NOMO-1 treated with dmso at 0.1 percent for 144 hours (cell line): Measurements from ENCODE around the gene PHF12.

Experiments used
- DNase-seq: peaks from one replicate; lab custom pipeline; 2025; ENCODE audit not compliant: unreplicated experiment; lab: John Stamatoyannopoulos, UW

PHF12 gene

GRCh38 chr17:28862561-28862960 lies 88.8 kb downstream of the PHF12 start:
- DNase-seq = no peak

- DNase-seq = no peak
Measured at GRCh38 chr17:28861393-28862203, 89.7 kb downstream of the PHF12 start.

GRCh38 chr17:28860363-28860808 lies 90.9 kb downstream of the PHF12 start:
- no peak for DNase-seq

- DNase-seq = no peak
Measured at GRCh38 chr17:28858801-28859355, 92.4 kb downstream of the PHF12 start.

GRCh38 chr17:28857905-28858800 lies 93.2 kb downstream of the PHF12 start:
- DNase-seq = no peak

- DNase-seq = no peak
Measured at GRCh38 chr17:28856028-28856574, 95.2 kb downstream of the PHF12 start.

GRCh38 chr17:28855336-28855679 lies 96.0 kb downstream of the PHF12 start:
- no peak for DNase-seq
